ENCODE results near the gene TAF4. TPM values are rescaled to one million over a fixed set of nuclear protein-coding genes. Genes with fewer than 3 reads are reported as not detected.
"Not testable (repeated sequence)": the region's sequence is repeated elsewhere in the genome, so short reads cannot be mapped to it uniquely, and the experiment has no call there.

TAF4 gene
- total and polyA plus RNA-seq, 7 experiments from 2014 or later = 0.74 to 43.7 (median 20.8) TPM

GRCh38 chr20:61986762-61987321 is 78.8 kb downstream of the TAF4 start:
- no peak overlapping the region for H3K4me3 ChIP-seq (ENCODE audit: low read length)
- H3K27me3 Mint-ChIP-seq = peaks cover 0 to 2% (median 0%) of the 10 kb centered on the region in 5 donors
- H3K36me3 Mint-ChIP-seq = peaks cover 23 to 76% (median 62%) of the 10 kb centered on the region in 5 donors
- peaks cover 9 to 10% of the 10 kb centered on the region in 2 donors for H3K4me1 ChIP-seq (ENCODE audit: control insufficient read depth in 2 of 2, insufficient read depth in 2 of 2, low read length in 2 of 2)
- H3K4me1 Mint-ChIP-seq = peaks cover 5 to 43% (median 21%) of the 10 kb centered on the region in 7 donors
- H3K36me3 ChIP-seq (ENCODE audit: control insufficient read depth in 2 of 3, insufficient read depth in 3 of 3, low read length in 3 of 3) = peaks cover 0 to 54% (median 0%) of the 10 kb centered on the region in 3 experiments
- H3K4me3 Mint-ChIP-seq = peak overlapping the region in 1 of 10 donors; percentile 37
- peaks cover 5 to 35% (median 18%) of the 10 kb centered on the region in 11 donors for H3K9me3 Mint-ChIP-seq
- H3K27ac Mint-ChIP-seq = peak overlapping the region in 1 of 9 donors; percentile 42
- peaks cover 0 to 19% (median 0%) of the 10 kb centered on the region in 3 experiments for H3K9me3 ChIP-seq (ENCODE audit: control insufficient read depth in 2 of 3, low read length in 3 of 3)
- DNase-seq (no peak), ATAC-seq (no peak)
- intact Hi-C loops (cut with micrococcal nuclease) = no loop called here
- H3K27me3 ChIP-seq (ENCODE audit: control insufficient read depth in 2 of 2, insufficient read depth in 2 of 2, low read length in 2 of 2) = no peaks in the 10 kb centered on the region
- H3K27ac ChIP-seq (ENCODE audit: low read depth, low read length) = no peak overlapping the region
- ChIA-PET POLR2A (no interaction called here), CTCF (no interaction called here)

DNA sequence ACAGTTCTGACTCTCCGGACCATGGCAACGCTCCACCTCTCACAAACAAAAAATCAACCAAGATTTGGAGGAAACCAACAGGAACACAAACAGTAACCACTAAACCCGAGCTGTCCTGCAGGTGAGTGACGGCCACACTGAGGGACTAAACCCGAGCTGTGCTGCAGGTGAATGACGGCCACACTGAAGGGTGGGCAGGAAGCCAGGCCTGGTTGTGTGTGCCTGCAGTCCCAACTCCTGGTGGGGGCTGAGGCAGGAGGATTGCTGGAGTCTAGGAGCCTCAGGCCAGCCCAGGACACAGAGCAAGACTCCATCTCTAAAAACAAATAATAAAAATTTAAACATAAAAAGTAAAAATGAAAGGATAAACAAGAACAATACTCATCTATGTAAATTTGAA is 80.6 kb downstream of the TAF4 start:
- peaks cover 6 to 9% of the 10 kb centered on the region in 2 donors for H3K4me1 ChIP-seq (ENCODE audit: control insufficient read depth in 2 of 2, insufficient read depth in 2 of 2, low read length in 2 of 2)

DNA sequence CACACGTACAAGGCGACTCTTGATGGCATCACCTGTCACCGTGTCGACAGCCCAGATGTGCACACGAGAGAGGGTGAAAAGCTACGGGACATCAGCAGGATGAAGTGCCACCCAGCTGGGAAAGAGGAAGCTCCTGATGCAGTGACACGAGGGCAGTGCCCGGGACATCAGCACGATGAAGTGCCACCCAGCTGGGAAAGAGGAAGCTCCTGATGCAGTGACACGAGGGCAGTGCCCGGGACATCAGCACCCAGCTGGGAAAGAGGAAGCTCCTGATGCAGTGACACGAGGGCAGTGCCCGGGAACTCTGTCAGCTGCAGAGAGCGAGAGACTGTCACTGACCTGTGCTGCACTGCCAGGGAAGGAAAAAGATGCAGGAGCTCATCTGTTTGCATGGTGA is 81.2 kb downstream of the TAF4 start:
- H3K27me3 Mint-ChIP-seq; H3K27ac ChIP-seq (ENCODE audit: low read depth, low read length); H3K27ac Mint-ChIP-seq; H3K27me3 ChIP-seq (ENCODE audit: control insufficient read depth in 2 of 2, insufficient read depth in 2 of 2, low read length in 2 of 2); H3K4me3 ChIP-seq (ENCODE audit: low read length); H3K4me1 ChIP-seq (ENCODE audit: control insufficient read depth in 2 of 2, insufficient read depth in 2 of 2, low read length in 2 of 2); CTCF ChIA-PET; POLR2A ChIA-PET; DNase-seq; intact Hi-C loops (cut with micrococcal nuclease): not testable (repeated sequence)
- peaks cover 0 to 44% (median 0%) of the 10 kb centered on the region in 3 experiments for H3K36me3 ChIP-seq (ENCODE audit: control insufficient read depth in 2 of 3, insufficient read depth in 3 of 3, low read length in 3 of 3)
- H3K9me3 ChIP-seq (ENCODE audit: control insufficient read depth in 2 of 3, low read length in 3 of 3) = peaks cover 0 to 14% (median 0%) of the 10 kb centered on the region in 3 experiments
- H3K36me3 Mint-ChIP-seq = peaks cover 6 to 67% (median 48%) of the 10 kb centered on the region in 5 donors
- peaks cover 0 to 23% (median 13%) of the 10 kb centered on the region in 11 donors for H3K9me3 Mint-ChIP-seq
- H3K4me3 Mint-ChIP-seq = peak overlapping the region in 1 of 10 donors; percentile 28
- peaks cover 9 to 44% (median 32%) of the 10 kb centered on the region in 7 donors for H3K4me1 Mint-ChIP-seq
- ATAC-seq = peak; percentile 47

More for the DNA sequence above, 80.6 kb downstream of the TAF4 start:
- Histone ChIP-seq H3K27ac (ENCODE audit: low read depth, low read length) (no peak overlapping the region), H3K27me3 (ENCODE audit: control insufficient read depth in 2 of 2, insufficient read depth in 2 of 2, low read length in 2 of 2) (no peaks in the 10 kb centered on the region), H3K4me3 (ENCODE audit: low read length) (no peak overlapping the region), H3K9me3 (ENCODE audit: control insufficient read depth in 2 of 3, low read length in 3 of 3) (peaks cover 0 to 14% (median 0%) of the 10 kb centered on the region in 3 experiments), H3K36me3 (ENCODE audit: control insufficient read depth in 2 of 3, insufficient read depth in 3 of 3, low read length in 3 of 3) (peaks cover 0 to 43% (median 0%) of the 10 kb centered on the region in 3 experiments)
- DNase-seq (no peak), ATAC-seq (no peak)
- H3K4me3 Mint-ChIP-seq = no peak overlapping the region
- H3K36me3 Mint-ChIP-seq = peaks cover 8 to 73% (median 55%) of the 10 kb centered on the region in 5 donors
- intact Hi-C loops (cut with micrococcal nuclease) = no loop called here
- peaks cover 0 to 23% (median 13%) of the 10 kb centered on the region in 11 donors for H3K9me3 Mint-ChIP-seq
- H3K27ac Mint-ChIP-seq = no peak overlapping the region
- peaks cover 0 to 2% (median 0%) of the 10 kb centered on the region in 5 donors for H3K27me3 Mint-ChIP-seq
- ChIA-PET CTCF (no interaction called here), POLR2A (no interaction called here)
- H3K4me1 Mint-ChIP-seq = peaks cover 9 to 49% (median 32%) of the 10 kb centered on the region in 7 donors

GRCh38 chr20:61983965-61984364 is 81.7 kb downstream of the TAF4 start:
- H3K27me3 Mint-ChIP-seq = peaks cover 0 to 2% (median 0%) of the 10 kb centered on the region in 5 donors
- intact Hi-C loops (cut with micrococcal nuclease) = no loop called here
- peaks cover 6 to 64% (median 45%) of the 10 kb centered on the region in 5 donors for H3K36me3 Mint-ChIP-seq
- Histone ChIP-seq H3K4me3 (ENCODE audit: low read length) (no peak overlapping the region), H3K27ac (ENCODE audit: low read depth, low read length) (no peak overlapping the region), H3K4me1 (ENCODE audit: control insufficient read depth in 2 of 2, insufficient read depth in 2 of 2, low read length in 2 of 2) (peaks cover 3 to 9% of the 10 kb centered on the region in 2 donors), H3K36me3 (ENCODE audit: control insufficient read depth in 2 of 3, insufficient read depth in 3 of 3, low read length in 3 of 3) (peaks cover 0 to 45% (median 0%) of the 10 kb centered on the region in 3 experiments), H3K9me3 (ENCODE audit: control insufficient read depth in 2 of 3, low read length in 3 of 3) (peaks cover 0 to 14% (median 0%) of the 10 kb centered on the region in 3 experiments), H3K27me3 (ENCODE audit: control insufficient read depth in 2 of 2, insufficient read depth in 2 of 2, low read length in 2 of 2) (no peaks in the 10 kb centered on the region)
- peaks cover 9 to 42% (median 32%) of the 10 kb centered on the region in 7 donors for H3K4me1 Mint-ChIP-seq
- no peak for ATAC-seq
- no peak for DNase-seq
- peak overlapping the region in 3 of 9 donors; percentile 21 to 69 (median 63) for H3K27ac Mint-ChIP-seq
- H3K4me3 Mint-ChIP-seq = peak overlapping the region in 4 of 10 donors; percentile 9 to 29 (median 22)
- peaks cover 0 to 23% (median 13%) of the 10 kb centered on the region in 11 donors for H3K9me3 Mint-ChIP-seq
- POLR2A ChIA-PET = no interaction called here
- CTCF ChIA-PET = no interaction called here

DNA sequence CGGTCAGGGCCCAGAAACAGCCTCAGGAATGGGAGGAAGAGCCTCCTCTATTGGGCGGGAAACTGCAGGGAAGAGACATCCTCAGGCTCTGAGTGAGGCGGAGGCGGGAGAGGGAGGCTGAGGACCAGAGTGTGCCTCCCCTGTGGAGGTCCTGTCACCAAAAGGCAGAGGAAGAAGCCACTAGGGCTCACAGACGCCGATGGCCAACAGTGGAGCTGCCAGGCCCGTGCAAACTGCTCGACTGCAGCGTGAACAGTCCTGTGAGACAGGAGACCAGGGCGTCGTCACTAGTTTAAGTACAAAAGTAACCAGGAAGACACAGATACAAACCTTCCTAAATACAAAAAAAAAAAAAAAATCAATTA is 82.7 kb downstream of the TAF4 start:
- ATAC-seq = no peak
- H3K36me3 Mint-ChIP-seq = peaks cover 6 to 55% (median 40%) of the 10 kb centered on the region in 5 donors
- no peak overlapping the region for H3K27ac Mint-ChIP-seq

DNA sequence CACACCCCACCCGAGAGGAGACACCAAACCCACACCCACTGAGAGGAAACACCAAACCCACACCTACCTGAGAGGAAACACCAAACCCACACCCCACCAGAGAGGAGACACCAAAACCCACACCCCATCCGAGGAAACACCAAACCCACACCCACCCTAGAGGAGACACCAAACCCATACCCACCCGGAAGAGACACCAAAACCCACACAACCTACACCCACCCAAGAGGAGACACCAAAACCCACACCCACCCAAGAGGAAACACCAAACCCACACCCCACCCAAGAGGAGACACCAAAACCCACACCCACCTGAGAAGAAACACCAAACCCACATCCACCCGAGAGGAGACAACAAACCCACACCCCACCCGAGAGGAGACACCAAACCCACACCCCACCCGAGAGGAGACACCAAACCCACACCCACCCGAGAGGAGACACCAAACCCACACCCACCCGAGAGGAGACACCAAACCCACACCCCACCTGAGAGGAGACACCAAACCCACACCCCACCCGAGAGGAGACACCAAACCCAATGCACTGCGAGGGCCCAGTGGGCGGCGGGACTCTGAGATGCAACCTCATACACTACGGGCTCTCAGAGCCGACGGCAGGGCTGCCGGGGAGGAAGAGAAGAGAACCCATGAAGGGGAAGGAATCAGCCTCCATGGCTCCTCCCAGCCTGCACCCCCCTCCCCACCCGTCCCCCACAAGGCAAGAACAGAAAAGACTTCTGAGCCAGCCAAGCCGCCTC is 83.3 kb downstream of the TAF4 start:
- Mint-ChIP-seq H3K27me3 (peaks cover 0 to 2% (median 0%) of the 10 kb centered on the region in 5 donors), H3K27ac (peak overlapping the region in 5 of 9 donors; percentile 9 to 84 (median 59)), H3K4me1 (peaks cover 9 to 40% (median 32%) of the 10 kb centered on the region in 7 donors), H3K9me3 (peaks cover 0 to 23% (median 13%) of the 10 kb centered on the region in 11 donors), H3K4me3 (peak overlapping the region in 3 of 10 donors; percentile 19 to 43 (median 23)), H3K36me3 (peaks cover 6 to 49% (median 38%) of the 10 kb centered on the region in 5 donors)
- intact Hi-C loops (cut with micrococcal nuclease) = no loop called here
- ATAC-seq (no peak), DNase-seq (peak in 2 of 9 donors; percentile 4)
- peaks cover 3 to 9% of the 10 kb centered on the region in 2 donors for H3K4me1 ChIP-seq (ENCODE audit: control insufficient read depth in 2 of 2, insufficient read depth in 2 of 2, low read length in 2 of 2)
- peaks cover 0 to 37% (median 0%) of the 10 kb centered on the region in 3 experiments for H3K36me3 ChIP-seq (ENCODE audit: control insufficient read depth in 2 of 3, insufficient read depth in 3 of 3, low read length in 3 of 3)
- H3K4me3 ChIP-seq (ENCODE audit: low read length) = no peak overlapping the region
- ChIA-PET CTCF (no interaction called here), POLR2A (no interaction called here)
- H3K27me3 ChIP-seq (ENCODE audit: control insufficient read depth in 2 of 2, insufficient read depth in 2 of 2, low read length in 2 of 2) = no peaks in the 10 kb centered on the region
- H3K27ac ChIP-seq (ENCODE audit: low read depth, low read length) = no peak overlapping the region
- peaks cover 0 to 14% (median 0%) of the 10 kb centered on the region in 3 experiments for H3K9me3 ChIP-seq (ENCODE audit: control insufficient read depth in 2 of 3, low read length in 3 of 3)

More for the DNA sequence above, 82.7 kb downstream of the TAF4 start:
- H3K4me3 Mint-ChIP-seq = no peak overlapping the region
- peaks cover 0 to 2% (median 0%) of the 10 kb centered on the region in 5 donors for H3K27me3 Mint-ChIP-seq
- ChIA-PET POLR2A (no interaction called here), CTCF (no interaction called here)
- Histone ChIP-seq H3K4me3 (ENCODE audit: low read length) (no peak overlapping the region), H3K36me3 (ENCODE audit: control insufficient read depth in 2 of 3, insufficient read depth in 3 of 3, low read length in 3 of 3) (peaks cover 0 to 38% (median 0%) of the 10 kb centered on the region in 3 experiments), H3K9me3 (ENCODE audit: control insufficient read depth in 2 of 3, low read length in 3 of 3) (peaks cover 0 to 14% (median 0%) of the 10 kb centered on the region in 3 experiments), H3K4me1 (ENCODE audit: control insufficient read depth in 2 of 2, insufficient read depth in 2 of 2, low read length in 2 of 2) (peaks cover 3 to 9% of the 10 kb centered on the region in 2 donors), H3K27me3 (ENCODE audit: control insufficient read depth in 2 of 2, insufficient read depth in 2 of 2, low read length in 2 of 2) (no peaks in the 10 kb centered on the region), H3K27ac (ENCODE audit: low read depth, low read length) (no peak overlapping the region)
- peaks cover 9 to 40% (median 32%) of the 10 kb centered on the region in 7 donors for H3K4me1 Mint-ChIP-seq
- DNase-seq = no peak
- intact Hi-C loops (cut with micrococcal nuclease) = no loop called here
- peaks cover 0 to 23% (median 13%) of the 10 kb centered on the region in 11 donors for H3K9me3 Mint-ChIP-seq

All from naive thymus-derived CD4-positive, alpha-beta T cell (primary cell).